SU-DHL-6 (cell line): ENCODE measurements around the gene LEP.

ENCODE experiments used
- H2AFZ ChIP-seq: fragments of 200-600 bp; sonication (generic); 2 replicates; pipeline ENCODE4 v1.6.1; 2014; ENCODE audit warnings: low read depth, mild to moderate bottlenecking, moderate library complexity, mixed read lengths, antibody characterized with exemption, low read length; ENCODE audit not compliant: severe bottlenecking
- H3F3A ChIP-seq: fragments of 200-600 bp; shearing (Covaris generic); 2 replicates; pipeline ENCODE4 v1.6.0; 2016; ENCODE audit warnings: antibody characterized with exemption, mild to moderate bottlenecking; ENCODE audit not compliant: insufficient read depth
- H3K27ac ChIP-seq: fragments of 200-600 bp; sonication (generic); 2 replicates; pipeline ENCODE4 v1.5.1; 2016; ENCODE audit warnings: low read depth, mild to moderate bottlenecking, low read length, moderate library complexity, mixed read lengths
- H3K27me3 ChIP-seq: fragments of 200-600 bp; sonication (generic), shearing (Covaris generic); 2 replicates; pipeline ENCODE4 v1.6.0; 2014; ENCODE audit warnings: mild to moderate bottlenecking, low read length
- H3K36me3 ChIP-seq: fragments of 200-600 bp; sonication (generic); 2 replicates; pipeline ENCODE4 v1.6.1; 2014; ENCODE audit warnings: mild to moderate bottlenecking, low read length, mixed read lengths
- H3K4me2 ChIP-seq: fragments of 300-600, 200-600 bp; shearing (Covaris generic), sonication (generic); 2 replicates; pipeline ENCODE4 v1.6.0; 2014; ENCODE audit warnings: low read length, low read depth, mild to moderate bottlenecking; ENCODE audit not compliant: poor library complexity, severe bottlenecking
- H3K4me3 ChIP-seq: fragments of 200-600 bp; sonication (generic); 2 replicates; pipeline ENCODE4 v1.5.1; 2014; ENCODE audit warnings: antibody characterized with exemption, low read length, mild to moderate bottlenecking, mixed read lengths; ENCODE audit not compliant: insufficient read depth, poor library complexity, severe bottlenecking
- H3K79me2 ChIP-seq: fragments of 200-600 bp; sonication (generic); 2 replicates; pipeline ENCODE4 v1.6.1; 2014; ENCODE audit warnings: mild to moderate bottlenecking, low read length, moderate library complexity; ENCODE audit not compliant: insufficient read depth
- H3K9ac ChIP-seq: fragments of 200-600 bp; sonication (generic); 2 replicates; pipeline ENCODE4 v1.7.0; 2014; ENCODE audit warnings: mild to moderate bottlenecking, low read length
- H3K9me2 ChIP-seq: fragments of 200-600 bp; sonication (generic); replicated peaks from 2 replicates; pipeline ENCODE4 v1.6.1; 2014; ENCODE audit warnings: low read length; ENCODE audit not compliant: insufficient read depth
- H3K9me3 ChIP-seq: fragments of 200-600 bp; sonication (generic); 2 replicates; pipeline ENCODE4 v1.6.1; 2014; ENCODE audit warnings: low read length, mixed read lengths; ENCODE audit not compliant: insufficient read depth
- H4K20me1 ChIP-seq: fragments of 200-600 bp; sonication (generic); 2 replicates; pipeline ENCODE4 v1.6.1; 2014; ENCODE audit warnings: low read depth, mild to moderate bottlenecking, antibody characterized with exemption, low read length, moderate library complexity, mixed read lengths
- EZH2phosphoT487 ChIP-seq: fragments of 200-600 bp; sonication (generic), shearing (Covaris generic); conservative IDR thresholded peaks from 2 replicates; pipeline ENCODE4 v1.6.1; 2018; ENCODE audit warnings: mild to moderate bottlenecking, antibody characterized with exemption, low read length, moderate library complexity, mixed read lengths
- TF ChIP-seq, protein P1 (sequence below): fragments of 200-600 bp; sonication (generic); IDR thresholded peaks from one replicate; pipeline ENCODE4 v1.5.1; 2017; ENCODE audit warnings: antibody characterized with exemption, mild to moderate bottlenecking, low read length, moderate library complexity; ENCODE audit not compliant: insufficient read depth, poor library complexity, severe bottlenecking

Gene LEP

GRCh38 chr7:128197589-128197988 is 43.5 kb upstream of the LEP start:
- H2AFZ ChIP-seq = no peak overlapping the region
- TF ChIP-seq EZH2phosphoT487 = no peak
- TF ChIP-seq, protein P1, sequence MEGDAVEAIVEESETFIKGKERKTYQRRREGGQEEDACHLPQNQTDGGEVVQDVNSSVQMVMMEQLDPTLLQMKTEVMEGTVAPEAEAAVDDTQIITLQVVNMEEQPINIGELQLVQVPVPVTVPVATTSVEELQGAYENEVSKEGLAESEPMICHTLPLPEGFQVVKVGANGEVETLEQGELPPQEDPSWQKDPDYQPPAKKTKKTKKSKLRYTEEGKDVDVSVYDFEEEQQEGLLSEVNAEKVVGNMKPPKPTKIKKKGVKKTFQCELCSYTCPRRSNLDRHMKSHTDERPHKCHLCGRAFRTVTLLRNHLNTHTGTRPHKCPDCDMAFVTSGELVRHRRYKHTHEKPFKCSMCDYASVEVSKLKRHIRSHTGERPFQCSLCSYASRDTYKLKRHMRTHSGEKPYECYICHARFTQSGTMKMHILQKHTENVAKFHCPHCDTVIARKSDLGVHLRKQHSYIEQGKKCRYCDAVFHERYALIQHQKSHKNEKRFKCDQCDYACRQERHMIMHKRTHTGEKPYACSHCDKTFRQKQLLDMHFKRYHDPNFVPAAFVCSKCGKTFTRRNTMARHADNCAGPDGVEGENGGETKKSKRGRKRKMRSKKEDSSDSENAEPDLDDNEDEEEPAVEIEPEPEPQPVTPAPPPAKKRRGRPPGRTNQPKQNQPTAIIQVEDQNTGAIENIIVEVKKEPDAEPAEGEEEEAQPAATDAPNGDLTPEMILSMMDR = no peak
- no peak overlapping the region for H3K4me3 ChIP-seq
- peaks cover 20% of the 10 kb centered on the region; the same call in 1 of the 2 replicates for H3K9me3 ChIP-seq
- no peaks in the 10 kb centered on the region for H3K79me2 ChIP-seq
- no peak overlapping the region for H3K27ac ChIP-seq
- no peaks in the 10 kb centered on the region for H3F3A ChIP-seq
- H3K9ac ChIP-seq = no peak overlapping the region
- H3K9me2 ChIP-seq = no peaks in the 10 kb centered on the region
- H3K27me3 ChIP-seq = no peaks in the 10 kb centered on the region
- no peaks in the 10 kb centered on the region for H3K36me3 ChIP-seq
- H4K20me1 ChIP-seq = no peaks in the 10 kb centered on the region
- no peak overlapping the region for H3K4me2 ChIP-seq

GRCh38 chr7:128197989-128198580 is 43.0 kb upstream of the LEP start:
- Histone ChIP-seq H3K9me2 (no peaks in the 10 kb centered on the region), H2AFZ (no peak overlapping the region), H3K4me2 (no peak overlapping the region), H3K4me3 (no peak overlapping the region), H3F3A (no peaks in the 10 kb centered on the region), H4K20me1 (no peaks in the 10 kb centered on the region), H3K27ac (no peak overlapping the region), H3K9ac (no peak overlapping the region), H3K36me3 (no peaks in the 10 kb centered on the region), H3K27me3 (no peaks in the 10 kb centered on the region), H3K79me2 (no peaks in the 10 kb centered on the region), H3K9me3 (peaks cover 20% of the 10 kb centered on the region; the same call in 1 of the 2 replicates)
- TF ChIP-seq EZH2phosphoT487 = no peak
- TF ChIP-seq, protein P1 = no peak

- H4K20me1 ChIP-seq = no peaks in the 10 kb centered on the region
- H2AFZ ChIP-seq = no peak overlapping the region
- H3K27ac ChIP-seq = no peak overlapping the region
- H3K9ac ChIP-seq = no peak overlapping the region
- H3K27me3 ChIP-seq = no peaks in the 10 kb centered on the region
- no peaks in the 10 kb centered on the region; the same call in 1 of the 2 replicates for H3K9me3 ChIP-seq
- H3K4me3 ChIP-seq = no peak overlapping the region
- no peaks in the 10 kb centered on the region for H3K36me3 ChIP-seq
- H3F3A ChIP-seq = no peaks in the 10 kb centered on the region
- H3K79me2 ChIP-seq = no peaks in the 10 kb centered on the region
- no peaks in the 10 kb centered on the region for H3K9me2 ChIP-seq
- TF ChIP-seq EZH2phosphoT487 = no peak
- TF ChIP-seq, protein P1 = no peak
- H3K4me2 ChIP-seq = no peak overlapping the region
Measured at GRCh38 chr7:128200376-128200775, 40.7 kb upstream of the LEP start.
